Measurements from ENCODE around the gene NUDT17.

Gene NUDT17

DNA sequence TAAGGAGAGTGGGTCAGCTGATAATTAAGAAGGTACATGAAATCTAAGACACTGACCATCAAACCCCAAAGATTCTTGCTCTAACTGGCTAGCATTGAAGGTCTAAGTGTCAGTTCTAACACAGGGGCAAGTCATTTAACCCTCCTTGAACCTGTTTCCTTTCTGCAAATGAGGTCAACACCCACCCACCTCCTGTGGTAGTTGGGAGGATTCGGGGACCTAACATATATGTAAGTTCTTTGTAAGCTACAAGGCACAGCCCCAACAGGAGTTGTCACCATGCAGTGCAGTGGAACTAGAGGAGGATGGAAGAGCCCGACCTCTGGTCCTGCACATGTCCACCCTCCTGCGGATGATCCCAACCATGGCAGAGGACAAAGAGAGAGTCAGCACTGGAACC, 2.4 kb downstream of the NUDT17 start:
- no peak for DNase-seq

DNA sequence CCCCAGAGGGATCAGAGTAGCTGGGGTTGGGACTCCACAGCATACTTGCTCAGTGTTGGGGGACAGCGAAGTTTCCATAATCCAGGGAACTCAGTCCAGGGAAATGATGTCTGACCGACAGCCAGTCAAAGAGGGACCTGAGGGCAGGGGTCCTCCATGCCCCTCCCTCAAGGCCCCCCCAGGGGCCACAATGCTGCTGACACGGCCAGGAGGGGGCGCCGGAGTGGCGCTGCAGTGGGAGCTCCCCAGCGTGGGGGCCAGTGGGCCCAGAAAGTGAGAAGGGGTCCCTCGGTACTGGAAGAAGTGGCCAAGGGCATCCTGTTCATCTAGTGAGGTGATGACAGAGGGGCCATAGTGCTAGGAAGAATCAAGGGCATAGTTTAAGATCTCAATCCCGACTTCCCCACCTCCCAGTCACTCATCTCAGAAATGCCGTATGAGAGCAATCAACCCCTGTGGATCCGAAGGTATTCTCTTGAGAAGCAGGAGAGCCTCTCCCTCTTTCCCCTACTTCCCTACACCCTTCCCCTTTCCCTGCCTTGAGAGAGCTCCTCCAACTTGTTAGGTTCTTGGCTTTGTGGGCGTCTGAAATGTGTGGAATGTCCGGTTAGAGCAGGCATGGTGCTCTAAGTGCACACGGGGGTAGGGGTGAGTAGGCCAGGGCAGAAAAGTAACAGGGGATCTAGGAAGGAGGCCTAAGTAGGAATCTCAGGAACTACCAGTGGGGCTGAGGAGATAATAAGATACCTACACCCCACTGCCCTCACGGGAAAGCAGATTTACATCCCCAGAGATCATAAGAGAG, 4.1 kb downstream of the NUDT17 start:
- DNase-seq = no peak

DNA sequence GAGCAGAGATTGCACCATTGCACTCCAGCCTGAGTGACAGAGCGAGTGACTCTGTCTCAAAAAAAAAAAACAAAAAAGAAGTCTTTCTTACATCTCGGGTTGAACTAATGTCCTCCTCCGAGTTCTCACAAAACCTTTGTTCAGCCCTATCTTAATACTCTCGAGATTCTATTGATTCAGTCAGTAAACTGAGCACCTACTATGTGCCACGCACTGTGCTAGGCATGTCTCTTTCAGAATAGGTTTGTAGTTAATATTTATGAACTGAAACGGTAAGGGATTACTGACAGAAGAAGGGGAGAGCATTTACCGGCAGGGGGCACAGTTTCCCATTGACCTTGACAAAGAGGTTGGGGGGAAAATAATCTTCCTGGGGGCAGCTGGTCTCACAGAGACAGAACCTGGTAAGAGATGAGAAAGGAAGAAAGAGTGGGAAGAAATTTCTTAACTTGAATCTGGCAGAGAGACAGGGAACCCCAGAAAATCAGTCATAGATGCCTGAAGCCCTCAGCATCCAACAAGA, 10.1 kb downstream of the NUDT17 start:
- DNase-seq = no peak

DNA sequence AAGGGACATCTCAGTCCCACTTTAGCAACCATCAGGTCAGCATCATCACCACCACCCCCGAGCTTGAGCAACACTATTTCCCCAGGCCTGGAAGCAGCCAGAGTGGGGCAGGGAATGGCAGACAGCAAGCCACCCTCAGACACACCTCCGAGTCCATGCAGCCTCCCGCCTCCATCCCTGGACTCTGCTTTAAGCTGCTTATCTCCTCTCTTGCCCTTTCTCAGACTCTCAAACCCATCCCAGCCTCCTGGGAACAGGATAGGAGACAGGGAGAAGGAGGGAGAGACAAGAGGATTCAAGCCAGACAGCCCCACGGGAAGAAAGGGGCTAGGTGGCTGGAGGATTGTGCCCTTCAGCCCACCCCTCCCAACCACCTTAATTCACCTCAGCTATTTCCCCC, 11.7 kb downstream of the NUDT17 start:
- DNase-seq = no peak

- DNase-seq = peak in 1 of 2 experiments; percentile 57
Observed at GRCh38 chr1:145858238-145858900, 12.9 kb downstream of the NUDT17 start.

DNA sequence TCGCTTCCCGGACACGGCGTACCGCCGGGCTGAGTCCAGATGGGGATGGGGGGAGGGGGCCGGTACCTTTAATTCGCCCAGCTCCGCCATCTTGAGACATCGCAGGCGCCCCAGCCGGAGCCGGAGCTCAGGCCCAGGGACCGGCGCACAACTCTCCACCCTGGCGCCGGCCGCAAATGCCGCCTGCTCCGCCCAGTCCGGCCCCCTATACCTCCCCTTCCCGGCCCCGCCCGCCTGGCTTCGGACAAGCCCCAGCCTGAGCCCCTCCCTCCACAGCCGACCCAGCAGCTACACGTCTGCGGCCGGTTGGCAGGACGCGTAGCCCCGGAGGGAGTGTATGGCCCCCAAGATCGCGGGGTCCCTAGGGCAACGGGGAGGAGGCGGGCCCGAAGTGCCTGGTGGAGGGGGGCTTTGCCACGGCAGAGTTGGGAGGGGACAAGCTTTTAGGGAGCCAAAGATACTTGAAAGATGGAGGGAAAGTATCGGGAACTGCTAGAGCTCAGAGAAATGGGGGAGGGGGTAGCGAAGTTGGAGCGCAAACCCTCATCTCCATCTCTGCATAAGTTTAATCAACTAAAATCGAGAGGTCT, 13.6 kb downstream of the NUDT17 start, which contains the start of gene PIAS3:
TSS of gene PIAS3 (minus strand) at position 181 of the 590 bp plus-strand sequence. CDS start at position 90, 91 bp downstream.
- peak; percentile 94 to 95 for DNase-seq

- peak; percentile 81 to 91 for DNase-seq
Observed at GRCh38 chr1:145859491-145860023, 14.1 kb downstream of the NUDT17 start.

DNA sequence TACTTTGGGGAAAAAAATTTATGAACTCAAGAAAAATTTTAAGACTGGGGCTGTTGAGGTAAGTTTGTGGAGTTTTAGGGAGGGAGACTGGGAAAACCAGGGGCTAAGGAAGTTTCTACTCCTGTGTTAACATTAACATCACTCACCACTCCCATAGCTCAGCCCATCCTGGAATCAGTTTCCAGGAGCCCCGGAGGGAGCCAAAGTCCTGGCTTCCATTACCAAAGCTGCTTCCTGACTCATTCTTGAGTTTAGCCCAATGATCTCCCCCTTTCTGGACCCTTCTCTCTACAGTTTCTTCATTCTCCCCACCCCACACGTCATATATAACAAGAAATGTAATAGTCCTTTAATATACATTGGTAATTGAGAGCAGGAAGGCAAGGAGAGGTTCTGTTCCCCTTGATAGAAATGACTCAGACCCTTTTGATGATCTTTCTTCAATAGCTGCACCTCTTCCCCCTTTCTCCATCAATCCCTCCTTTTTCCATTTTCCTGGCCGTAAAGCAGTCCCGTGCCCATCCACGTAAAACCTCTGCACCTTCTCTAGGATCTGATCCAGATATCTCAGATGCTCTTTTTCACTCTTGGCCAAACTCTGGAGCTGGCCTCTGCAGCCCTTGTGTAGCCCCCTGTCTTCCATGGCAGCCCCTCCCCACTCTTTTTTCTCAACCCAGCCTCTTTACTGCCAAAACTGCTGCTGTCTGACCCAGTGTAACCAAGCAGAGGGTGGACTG, 18.0 kb downstream of the NUDT17 start:
- DNase-seq = no peak

DNA sequence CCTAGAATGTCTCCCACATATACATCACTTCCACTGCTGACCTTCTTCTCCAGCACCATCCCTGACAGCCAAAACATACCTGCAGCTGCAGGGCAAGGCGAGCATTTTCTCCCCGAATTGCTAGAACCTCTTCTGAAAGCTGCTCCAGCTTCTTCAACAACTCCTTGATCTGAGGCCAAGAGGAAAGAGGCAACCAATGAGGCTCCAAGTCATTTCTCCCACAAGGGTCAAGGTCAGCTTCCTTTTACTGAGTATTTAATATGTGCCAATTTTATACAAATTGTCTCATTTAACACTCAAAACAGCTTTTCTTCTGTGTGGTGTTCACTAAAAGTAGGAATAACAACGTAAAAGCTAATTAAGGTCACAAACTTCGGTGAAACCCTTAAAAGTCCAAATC, 22.8 kb downstream of the NUDT17 start:
- DNase-seq = no peak

DNA sequence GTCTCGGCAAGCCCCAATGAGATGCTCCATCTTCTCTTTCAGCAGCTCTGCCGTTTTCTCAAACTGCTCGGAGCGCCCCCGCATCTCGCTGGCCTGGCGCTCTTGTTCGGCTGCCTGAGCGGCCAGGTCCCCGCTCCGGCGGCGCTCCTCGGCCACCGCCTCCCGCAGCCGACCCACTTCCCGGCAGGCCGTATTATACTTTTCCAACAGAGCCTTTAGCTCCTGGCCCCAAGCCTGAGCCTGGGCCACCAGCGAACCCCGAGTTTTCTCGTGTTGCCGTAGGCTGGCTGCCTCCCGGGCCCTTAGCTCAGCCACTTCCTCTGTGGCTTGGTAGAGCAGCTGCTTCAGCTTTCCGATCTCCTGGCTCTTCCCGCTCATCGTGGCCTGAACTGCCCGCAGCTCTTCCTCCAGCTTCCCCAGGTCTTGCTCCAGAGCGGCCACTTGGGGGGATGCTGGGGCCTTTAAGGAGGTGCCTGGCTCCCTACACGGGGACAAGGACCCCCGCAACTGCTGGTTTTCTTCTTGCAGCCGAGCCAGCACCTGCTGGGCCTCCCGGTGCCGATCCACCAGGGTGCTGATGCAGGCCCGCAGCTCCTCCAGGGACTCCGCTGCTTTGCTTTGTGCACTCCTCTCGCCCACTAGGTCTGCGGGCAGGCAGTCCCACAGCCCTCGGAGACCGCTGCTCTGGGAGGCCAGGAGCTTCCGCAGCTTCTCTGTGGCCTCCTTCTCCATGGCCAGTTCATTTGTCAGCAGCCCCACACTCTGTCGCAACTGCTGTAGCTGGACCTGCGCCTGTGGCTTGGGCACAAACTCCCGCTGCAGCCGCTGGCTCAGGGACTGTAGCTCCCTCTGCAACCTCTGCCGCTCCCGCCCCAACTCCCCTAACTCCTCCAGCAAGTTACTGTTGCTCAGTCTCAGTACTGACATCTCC, 26.8 kb downstream of the NUDT17 start:
- no peak for DNase-seq

GRCh38 chr1:145874646-145875045, 29.2 kb downstream of the NUDT17 start:
- DNase-seq = no peak

- no peak for DNase-seq
Observed at GRCh38 chr1:145877923-145878486, 32.6 kb downstream of the NUDT17 start.

- DNase-seq = no peak
Observed at GRCh38 chr1:145878724-145879123, 33.3 kb downstream of the NUDT17 start.

GRCh38 chr1:145879775-145880174, 34.3 kb downstream of the NUDT17 start:
- DNase-seq = peak; percentile 99 to 100

- DNase-seq = no peak
Observed at GRCh38 chr1:145884675-145885074, 39.2 kb downstream of the NUDT17 start.

DNA sequence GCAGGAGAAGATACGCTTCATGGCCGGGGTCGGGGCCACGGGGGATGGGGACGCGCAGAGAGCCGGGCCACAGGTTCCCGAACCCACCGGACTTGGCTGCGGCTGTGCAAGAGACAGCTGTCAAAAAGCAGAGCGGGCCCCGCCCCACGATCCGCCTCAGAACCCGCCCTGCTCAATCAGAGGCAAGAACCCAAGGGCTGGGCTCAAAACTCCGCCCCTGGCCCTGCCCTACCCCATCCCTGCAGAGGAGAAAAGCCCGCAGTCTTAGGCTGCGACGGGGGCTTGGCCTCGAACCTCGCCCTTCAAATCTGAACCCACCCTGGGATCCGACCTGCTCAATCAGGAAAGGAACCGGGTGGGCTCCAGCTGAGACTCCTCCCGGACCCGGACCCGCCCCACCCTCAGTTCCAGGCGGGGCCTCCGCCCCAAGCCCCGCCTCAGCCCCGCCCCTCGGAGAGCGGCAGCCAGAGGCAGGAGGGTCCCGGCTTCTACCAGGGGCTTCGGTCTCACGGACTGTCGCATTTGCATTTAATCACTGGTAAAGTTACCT, 40.4 kb downstream of the NUDT17 start, which contains the start of gene ANKRD35:
TSS of gene ANKRD35 (minus strand) at position 129 of the 550 bp plus-strand sequence. CDS start at position 21, 108 bp downstream.
- DNase-seq = peak; percentile 84 to 93

DNA sequence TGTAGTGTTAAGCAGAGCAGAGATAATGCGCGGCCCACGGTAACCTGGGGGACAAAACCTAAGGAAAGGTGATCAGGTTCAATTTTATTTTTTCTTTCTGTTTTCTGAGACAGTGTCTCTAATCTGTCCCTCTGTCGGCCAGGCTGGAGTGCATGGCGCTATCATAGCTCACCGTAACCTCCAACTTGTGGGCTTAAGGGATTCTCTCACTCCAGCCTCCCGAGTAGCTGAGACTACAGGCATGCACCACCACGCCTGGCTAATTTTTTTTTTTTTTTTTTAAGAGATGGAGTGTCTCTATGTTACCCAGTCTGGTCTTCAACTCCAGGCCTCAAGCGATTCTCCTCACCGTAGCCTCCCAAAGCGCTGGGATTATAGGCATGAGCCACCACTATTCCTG, 41.0 kb downstream of the NUDT17 start:
- no peak for DNase-seq

GRCh38 chr1:145886816-145887215, 41.4 kb downstream of the NUDT17 start:
- DNase-seq = no peak

DNA sequence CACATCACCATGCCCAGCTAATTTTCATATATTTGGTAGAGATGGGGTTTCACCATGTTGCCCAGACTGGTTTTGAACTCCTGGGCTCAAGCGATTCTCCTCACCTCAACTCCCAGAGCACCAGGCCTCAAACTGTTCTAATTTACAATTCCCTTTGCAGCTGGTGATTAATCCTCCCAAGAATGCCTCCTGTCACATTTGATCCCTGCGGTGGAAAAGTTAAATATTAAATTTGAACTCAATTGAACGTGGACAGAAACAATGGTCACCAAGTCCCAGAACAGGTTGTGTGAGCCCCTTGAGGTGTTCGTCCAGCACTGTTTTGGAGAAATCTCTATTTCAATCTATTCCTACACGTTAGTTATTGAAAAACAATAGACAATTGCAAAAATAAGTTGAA, 42.2 kb downstream of the NUDT17 start:
- no peak for DNase-seq

- DNase-seq = peak; percentile 18 to 79
Observed at GRCh38 chr1:145889722-145890121, 44.3 kb downstream of the NUDT17 start.

DNA sequence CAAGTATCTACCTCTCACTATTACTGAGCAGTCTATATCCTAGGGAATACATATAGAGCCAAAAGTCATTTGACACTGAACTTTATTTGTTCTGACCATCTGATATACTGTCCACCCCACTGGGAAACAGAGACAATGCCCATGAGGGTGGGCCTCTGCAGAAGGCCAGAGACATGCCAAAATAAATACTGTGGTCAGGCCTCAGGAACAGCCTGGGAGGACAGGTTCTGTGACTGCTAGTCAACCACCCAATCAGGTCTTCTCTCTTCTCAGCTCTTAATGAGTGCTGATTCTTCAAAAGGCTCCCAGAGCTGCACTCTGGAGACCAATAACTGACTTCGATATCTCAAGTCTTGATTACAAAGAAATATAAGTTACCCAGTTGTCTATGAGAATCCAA, 45.7 kb downstream of the NUDT17 start:
- peak; percentile 21 to 83 for DNase-seq
